Cerebellar nuclear complex (tissue), 1 donor: ENCODE data around the gene BTBD6.
"Not testable (repeated sequence)": the region's sequence is repeated elsewhere in the genome, so short reads cannot be mapped to it uniquely, and the experiment has no call there.

Source experiments
- DNase-seq, 2 experiments: peaks; one replicate each; lab custom pipeline; 2025; lab: John Stamatoyannopoulos, UW

The BTBD6 gene

DNA sequence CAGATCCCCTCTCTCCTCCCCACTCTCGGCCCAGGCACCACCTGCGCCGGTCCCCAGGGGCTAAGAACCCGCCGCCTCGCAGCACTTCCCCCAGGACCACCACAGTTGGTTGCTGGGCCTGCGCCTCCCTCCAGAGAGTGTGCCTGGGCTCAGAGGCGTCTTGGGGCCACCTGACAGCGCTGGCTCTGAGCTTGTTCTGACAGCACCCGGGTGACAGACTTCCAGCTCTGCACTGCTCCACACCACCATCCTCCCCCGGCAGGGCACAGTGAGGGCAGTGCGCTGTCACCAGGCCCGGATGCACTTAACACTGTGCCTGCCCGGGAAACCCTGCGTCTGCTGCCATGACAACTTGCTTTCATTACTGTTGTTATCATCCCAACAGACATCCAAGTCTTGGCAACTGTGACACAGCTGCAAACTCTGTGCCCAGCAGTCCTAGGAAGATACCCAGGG is 45.8 kb downstream of the BTBD6 start:
- DNase-seq: no peak

DNA sequence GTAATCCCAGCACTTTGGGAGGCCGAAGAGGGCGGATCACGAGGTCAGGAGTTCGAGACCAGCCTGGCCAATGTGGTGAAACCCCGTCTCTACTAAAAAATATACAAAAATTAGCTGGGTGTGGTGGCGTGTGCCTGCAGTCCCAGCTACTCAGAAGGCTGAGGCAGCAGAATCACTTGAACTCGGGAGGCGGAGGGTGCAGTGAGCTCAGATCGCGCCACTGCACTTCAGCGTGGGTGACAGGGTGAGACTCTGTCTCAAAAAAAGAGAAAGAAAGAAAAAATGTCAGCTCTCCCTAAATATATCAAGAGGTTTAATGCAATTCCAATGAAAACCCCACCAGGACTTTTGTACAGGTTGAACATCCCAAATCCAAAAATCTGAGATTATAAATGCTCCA is 49.0 kb downstream of the BTBD6 start:
- not testable (repeated sequence) for DNase-seq

- DNase-seq: no peak
Observed at GRCh38 chr14:105299654-105300541, 51.6 kb downstream of the BTBD6 start.
